Retina (tissue), 1 donor: ENCODE data around the gene PEX11B.
"Not testable (repeated sequence)": the region's sequence is repeated elsewhere in the genome, so short reads cannot be mapped to it uniquely, and the experiment has no call there.

Source experiments
- DNase-seq: peaks from one replicate; pipeline ENCODE4 v3.0.0-alpha.2; 2016

The PEX11B gene

DNA sequence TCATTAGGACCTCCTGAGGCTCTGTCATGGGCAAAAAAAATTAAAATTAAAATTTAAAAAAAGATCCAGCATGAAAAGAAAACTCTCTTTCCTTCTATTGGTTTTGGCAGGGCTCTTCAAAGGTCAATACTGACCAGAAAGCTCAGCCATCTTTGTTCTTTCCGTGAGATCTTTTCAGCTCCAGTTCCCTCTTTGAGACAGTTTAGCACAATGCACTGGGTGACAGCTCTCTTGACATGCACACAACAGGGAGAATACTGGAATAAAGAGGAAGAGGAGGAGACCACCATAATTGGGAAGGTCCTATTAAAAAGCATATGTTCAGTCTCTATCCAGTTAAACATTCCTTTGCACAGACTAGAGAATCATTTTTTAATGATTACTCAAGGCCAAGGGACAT, 33.0 kb upstream of the PEX11B start:
- DNase-seq, result peak; percentile 62

DNA sequence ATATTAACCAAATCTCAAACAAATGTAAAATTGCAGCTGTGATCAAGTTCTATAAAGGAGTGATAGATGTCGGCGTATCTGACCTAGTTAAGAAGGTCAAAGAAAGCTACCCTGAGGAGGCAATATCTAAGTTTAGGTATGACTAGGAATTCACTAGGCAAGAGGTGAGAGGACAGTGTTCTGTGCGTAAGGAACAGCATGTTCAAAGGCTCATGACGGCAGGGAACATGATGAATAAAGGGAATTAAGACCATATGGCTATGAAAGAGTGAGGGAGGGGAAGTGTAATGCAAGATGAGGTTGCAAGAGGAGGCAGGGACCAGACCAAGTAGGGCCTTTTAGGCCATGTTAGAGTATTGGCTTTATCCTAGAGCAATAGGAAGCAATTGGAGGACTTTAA, 30.7 kb upstream of the PEX11B start:
- no peak for DNase-seq

DNA sequence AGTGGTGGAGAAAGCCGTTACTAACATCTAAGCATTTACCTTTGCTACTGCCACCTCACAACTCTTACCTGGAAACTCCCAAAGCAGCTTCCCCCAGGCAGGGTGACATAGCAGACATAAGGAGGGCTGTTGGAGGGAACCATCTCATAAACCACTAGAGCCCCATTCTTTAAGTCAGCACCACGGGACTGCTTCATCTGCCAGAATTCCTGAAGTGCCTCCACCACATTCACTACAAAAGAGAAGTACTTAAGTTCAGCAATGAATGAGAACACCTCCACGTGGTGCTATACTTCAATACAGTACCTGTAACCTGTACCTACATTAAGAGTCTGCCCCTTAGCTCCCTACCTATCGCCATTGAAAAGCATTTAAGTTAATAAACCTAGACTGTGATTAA, 29.0 kb upstream of the PEX11B start:
- no peak for DNase-seq

DNA sequence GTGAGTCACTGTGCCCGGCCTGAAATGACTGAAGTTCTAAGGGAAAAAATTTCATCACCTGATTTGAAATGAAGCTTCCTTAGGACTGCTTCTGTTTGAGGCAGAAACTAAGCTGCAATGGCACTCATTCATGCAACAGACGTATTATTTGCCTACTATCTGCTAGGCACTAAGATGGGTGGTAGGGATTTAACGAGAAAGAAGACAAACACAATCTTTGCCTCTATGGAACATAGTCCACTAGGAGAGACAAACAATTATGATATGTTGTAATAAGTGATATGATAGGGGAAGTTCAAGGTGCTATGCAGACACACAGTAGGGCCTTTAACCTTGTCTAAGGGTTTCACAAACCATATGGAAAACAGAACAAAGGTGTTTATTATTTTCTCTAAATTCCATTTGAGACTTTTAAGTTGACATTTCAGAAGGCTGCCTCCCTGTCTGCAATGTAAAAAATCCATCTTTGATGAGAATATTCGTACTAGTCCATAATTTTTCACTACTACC, 28.0 kb upstream of the PEX11B start:
- no peak for DNase-seq

DNA sequence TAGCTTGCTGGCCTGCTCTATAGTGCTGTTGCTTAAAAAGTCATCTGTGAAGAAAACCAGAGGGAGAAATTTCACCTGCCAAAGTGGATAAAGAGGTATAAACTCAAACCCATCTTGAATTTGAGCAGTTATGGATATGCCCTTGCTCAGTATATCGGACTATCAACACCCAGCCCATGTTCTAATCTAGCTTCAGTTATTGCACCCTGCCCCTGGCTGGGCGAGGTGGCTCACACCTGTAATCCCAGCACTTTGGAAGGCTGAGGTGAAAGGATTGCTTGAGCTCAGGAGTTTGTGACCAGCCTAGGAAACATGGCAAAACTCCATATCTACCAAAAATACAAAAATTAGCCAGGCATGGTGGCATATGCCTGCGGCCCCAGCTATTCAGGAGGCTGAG, 26.0 kb upstream of the PEX11B start:
- DNase-seq, result no peak

DNA sequence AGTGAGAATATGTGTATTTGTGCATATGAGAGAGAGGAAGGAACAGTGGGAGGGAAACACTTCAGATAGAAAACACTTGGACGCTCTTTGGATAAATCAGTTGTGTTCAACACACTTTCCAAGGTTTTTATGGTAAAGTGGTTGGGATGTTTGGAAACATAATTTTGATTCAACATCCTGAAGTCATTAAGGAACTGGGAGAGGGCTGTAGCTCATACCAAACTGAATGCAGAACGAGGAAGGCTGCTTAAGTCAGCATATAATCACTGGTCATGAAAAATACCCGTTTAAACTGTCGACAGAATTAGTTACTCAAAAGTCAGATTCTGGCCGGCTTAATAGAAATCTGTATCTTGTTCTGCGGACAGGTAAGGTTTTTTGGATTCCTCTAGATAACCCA, 24.4 kb upstream of the PEX11B start:
- no peak for DNase-seq

DNA sequence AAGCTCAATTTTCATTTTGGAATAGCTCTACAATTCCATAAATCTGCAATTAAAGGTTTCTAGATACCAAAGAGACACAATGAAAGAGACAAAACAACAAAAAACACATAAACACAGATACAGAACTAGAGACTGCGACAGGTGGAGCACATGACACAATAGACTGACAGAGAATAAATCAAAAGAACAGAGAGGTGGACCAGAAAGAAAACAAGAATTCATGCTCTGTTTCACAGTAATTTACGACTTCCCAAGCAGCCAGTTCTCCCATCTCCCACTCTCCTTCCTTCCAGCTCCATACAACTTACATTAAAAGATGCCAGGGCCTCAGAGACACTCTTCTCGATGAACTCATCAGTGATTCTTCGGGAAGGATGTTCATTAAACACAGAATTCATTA, 23.9 kb upstream of the PEX11B start:
- DNase-seq, result no peak

DNA sequence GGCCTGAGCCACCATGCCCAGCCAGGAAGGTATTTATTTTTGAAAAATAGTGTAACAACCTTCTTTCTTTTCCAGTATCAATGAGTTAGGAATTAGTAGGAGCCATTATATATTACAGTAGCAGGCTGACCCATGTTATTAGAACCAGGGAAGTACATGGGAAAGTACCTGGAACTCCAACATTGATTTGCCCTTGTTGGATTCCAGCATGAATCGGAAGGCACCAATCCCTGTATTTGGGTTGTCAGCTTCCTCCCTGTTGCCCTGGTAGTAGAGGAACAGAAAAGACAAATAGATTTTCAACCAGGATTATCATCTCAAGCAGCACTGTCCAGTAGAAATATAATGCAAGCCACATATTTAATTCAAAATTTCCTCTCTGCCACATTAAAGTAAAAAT, 18.9 kb upstream of the PEX11B start:
- DNase-seq, result no peak

DNA sequence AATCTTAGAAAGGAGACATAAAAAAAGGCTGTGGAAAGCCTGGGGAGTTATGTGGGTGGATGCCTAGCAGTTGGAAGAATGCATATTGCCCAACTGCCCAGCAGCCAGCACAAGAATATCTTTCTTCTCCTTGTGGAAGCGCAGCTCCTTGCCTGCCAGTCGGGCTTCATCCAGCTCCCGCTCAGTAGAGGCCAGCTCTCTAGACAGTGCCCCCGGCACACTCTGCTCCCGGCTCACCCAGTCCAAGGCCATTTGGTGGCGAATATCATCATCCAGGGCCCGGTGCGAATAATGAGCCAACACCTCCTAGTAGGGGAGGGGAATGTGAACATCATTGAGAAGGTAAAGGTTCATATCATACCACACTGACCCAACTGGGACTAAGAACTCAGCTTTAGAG, 17.7 kb upstream of the PEX11B start:
- no peak for DNase-seq

DNA sequence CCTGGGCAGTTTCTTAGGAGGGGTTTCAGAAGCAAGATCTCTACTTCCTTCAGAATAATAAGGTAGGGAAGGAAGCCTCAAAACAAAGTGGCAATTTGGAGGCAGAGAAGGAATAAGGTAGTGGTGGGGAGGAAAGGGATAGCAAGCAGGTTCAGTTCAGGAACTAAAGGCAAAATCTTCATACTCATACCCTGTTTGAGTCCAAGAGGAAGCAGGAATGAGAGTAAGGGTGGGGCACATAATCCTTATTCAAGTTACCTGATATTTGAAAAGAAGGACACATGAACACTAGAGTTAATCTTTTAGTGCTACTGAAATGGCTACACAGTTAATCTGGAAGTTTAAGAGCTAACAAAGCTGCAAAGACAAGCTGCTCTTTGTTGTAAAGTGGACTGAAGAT, 17.2 kb upstream of the PEX11B start:
- DNase-seq, result no peak

DNA sequence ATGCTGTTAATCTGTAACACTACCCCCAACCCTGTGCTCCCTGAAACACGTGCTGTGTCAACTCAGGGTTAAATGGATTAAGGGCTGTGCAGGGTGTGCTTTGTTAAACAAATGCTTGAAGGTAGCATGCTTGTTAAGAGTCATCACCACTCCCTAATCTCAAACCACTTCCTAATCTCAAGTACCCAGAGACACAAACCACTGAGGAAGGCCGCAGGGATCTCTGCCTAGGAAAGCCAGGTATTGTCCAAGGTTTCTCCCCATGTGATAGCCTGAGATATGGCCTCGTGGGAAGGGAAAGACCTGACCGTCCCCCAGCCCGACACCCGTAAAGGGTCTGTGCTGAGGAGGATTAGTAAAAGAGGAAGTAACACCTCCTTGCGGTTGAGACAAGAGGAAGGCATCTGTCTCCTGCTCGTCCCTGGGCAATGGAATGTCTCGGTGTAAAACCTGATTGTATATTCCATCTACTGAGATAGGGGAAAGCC, 14.0 kb upstream of the PEX11B start:
- not testable (repeated sequence) for DNase-seq

DNA sequence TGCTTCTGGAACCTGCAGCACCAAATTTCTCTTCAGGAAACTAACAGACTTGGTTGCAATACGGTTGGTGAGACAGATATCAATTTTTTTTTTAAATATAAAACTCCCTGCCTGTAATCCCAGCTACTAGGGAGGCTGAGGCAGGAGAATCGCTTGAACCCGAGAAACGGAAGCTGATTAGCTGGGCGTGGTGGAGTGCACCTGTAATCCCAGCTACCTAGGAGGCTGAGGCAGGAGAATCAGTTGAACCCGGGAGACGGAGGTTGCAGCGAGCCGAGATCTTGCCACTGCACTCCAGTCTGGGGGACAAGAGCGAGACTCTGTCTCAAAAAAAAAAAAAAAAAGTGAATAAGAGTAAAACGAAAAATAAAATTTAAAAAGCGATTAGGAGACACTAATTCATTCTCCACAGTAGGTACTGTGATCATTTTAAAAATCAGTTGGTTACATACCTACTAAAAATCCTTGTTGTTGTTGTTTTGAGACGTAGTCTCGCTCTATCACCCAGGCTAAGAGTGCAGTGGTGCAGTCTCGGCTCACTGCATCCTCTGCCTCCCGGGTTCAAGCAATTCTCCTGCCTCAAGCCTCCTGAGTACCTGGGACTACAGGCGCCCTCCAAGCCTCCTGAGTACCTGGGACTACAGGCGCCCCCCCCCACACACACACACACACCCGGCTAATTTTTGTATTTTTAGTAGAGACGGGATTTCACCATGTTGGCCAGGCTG, 9.6 kb upstream of the PEX11B start:
- no peak for DNase-seq

DNA sequence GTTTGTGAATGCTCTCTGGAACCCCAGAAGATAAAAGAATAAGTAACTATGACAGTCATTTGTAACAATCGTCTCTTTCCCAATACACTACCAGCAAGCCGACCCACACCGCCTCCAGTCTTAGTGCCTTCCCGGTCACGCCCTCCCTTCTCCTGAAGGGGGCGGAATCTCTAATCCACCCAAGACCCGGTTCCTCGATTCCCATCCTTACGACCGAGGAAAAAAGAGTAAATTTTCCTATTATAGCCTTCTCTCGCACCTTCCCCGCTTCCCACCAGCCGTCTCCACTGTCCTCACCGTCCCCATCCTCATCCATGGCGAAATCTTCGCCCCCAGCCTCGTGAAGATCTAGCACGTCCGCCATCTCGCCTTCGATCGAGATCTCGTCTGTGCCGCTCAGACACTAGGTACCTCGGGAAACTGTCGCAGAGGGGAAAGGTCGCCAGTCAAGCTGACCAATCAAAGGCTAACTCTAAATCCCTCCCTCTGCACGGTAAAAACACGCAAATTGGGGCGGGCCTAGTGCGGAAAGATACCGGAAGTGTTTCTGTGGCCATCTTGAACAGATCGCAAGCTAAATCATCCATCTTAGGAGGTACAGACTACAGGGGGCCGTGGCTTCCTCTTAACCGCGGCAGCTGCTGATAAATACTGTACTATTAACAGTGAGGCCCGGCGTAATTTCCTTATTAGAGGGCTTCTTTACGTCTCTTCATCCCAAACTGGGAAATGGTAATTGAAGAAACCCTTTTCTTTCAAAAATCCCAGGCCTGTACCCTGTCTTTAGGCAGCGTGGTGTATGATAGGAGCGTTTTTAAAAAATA, 8.8 kb upstream of the PEX11B start, which contains the start of gene RBM8A:
RBM8A (minus strand) TSS at position 422 of the 824 bp plus-strand sequence; CDS start at position 364, 58 bp downstream.
- DNase-seq, result peak; percentile 97

DNA sequence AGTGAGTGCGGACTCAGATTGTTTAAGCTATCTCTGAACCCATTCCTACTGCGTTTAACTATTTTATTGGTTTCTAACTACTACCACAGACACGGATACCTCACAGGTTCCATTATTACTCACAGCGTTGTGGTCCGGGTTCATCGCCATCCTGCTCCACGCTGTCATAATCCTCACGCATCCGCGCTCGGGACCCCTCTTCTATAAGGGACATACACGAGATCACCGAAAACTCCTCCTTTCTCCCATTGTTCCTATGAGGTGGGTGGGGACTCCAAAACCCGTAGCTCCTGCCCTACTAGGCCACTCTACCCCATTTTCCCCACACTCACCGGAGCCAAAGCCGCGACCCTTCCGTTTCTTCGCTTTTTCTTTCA, 8.2 kb upstream of the PEX11B start:
- DNase-seq, result peak; percentile 23

DNA sequence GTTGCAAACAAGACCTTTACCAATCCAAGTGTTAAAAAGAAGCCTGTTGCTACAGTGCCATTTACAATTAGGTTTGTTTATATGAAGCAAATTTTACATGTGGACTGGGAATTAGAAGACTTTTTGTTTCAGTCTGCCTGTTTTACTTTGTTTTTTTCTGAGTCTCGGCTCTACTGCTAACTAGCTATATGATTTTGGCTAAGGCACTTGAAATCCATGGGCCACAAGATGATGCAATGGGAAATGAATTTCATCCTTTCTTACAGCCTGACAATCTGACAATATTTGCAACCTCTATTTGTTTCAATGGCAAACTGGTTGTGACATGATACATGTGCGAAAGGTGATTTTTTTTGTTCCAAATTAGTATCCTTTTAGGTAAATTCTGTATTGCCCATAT, 3.7 kb upstream of the PEX11B start:
- DNase-seq, result no peak

DNA sequence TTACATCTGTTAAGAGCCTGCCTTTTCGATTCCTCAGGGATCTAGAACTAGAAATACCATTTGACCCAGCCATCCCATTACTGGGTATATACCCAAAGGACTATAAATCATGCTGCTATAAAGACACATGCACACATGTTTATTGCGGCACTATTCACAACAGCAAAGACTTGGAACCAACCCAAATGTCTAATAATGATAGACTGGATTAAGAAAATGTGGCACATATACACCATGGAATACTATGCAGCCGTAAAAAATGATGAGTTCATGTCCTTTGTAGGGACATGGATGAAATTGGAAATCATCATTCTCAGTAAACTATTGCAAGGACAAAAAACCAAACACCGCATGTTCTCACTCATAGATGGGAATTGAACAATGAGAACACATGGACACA, 1.8 kb upstream of the PEX11B start:
- DNase-seq, result not testable (repeated sequence)

DNA sequence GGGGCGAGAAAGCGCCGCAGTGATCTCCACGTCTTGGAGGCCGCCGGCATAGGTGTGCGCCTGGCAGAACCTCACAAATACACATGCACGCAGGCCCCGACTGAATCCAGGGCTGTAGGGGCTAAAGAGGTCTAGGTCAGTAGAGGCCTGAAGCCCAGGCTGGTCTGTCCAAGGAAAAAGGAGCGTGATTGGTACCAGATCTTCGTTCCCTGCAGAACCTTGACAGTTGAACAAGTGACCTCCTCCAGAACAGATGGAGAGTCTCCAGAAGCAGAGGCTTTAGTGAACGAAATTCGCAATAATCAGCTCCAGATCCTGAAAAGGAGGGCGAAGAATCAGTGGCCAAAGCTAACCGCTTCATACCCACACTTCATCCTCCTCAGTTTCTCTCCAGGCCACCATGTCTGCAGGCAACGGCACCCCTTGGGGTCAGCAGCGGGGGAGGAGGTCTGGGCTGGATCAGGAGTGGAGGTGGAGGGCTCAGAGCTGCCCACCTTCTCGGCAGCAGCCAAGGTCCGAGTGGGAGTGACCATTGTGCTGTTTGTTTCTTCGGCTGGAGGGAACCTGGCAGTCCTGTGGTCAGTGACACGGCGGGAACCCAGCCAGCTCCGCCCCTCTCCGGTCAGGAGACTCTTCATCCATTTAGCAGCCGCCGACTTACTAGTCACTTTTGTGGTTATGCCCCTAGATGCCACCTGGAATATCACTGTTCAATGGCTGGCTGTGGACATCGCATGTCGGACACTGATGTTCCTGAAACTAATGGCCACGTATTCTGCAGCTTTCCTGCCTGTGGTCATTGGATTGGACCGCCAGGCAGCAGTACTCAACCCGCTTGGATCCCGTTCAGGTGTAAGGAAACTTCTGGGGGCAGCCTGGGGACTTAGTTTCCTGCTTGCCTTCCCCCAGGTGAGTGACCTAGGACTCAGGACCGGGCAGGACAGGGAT, 749 bp upstream of the PEX11B start:
- no peak for DNase-seq

DNA sequence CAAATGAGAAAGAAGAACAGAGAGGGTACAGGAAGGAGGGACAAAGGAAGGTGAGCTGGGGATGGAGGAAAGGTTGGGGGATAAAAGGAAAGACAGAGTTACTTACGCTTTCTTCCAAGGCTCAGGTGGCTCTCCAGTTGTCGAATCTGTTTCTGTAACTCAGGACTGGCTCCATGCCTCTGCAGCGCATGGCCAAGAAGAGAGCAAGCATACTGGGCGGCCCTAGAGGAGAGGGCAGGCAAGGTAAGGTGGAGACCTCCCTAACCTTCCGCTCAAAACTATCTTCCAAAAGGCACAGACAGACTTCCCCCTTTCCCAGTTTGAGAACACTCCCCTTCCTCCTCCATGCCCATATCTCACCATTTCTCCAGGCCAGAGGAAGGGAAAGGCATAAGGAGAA, 922 bp downstream of the PEX11B start:
- no peak for DNase-seq

DNA sequence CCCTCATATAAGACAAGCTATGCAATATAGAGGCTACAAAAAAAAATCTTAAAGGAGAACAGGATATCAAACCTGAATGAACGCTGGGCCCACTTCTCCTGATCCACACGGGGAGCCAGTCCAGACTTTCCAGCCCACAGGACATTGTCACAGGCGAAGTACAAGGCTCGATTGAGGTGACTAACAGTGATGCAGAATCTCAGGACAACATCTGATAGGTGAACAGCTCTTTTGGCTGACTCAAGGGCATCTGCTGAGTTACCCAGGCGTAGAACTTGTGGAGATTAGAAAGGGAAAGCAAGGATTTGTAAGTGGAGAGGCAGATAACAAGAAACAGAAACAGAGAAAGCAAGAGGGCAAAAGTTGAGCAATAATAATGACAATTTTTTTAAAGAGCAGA, 1.8 kb downstream of the PEX11B start:
- no peak for DNase-seq

DNA sequence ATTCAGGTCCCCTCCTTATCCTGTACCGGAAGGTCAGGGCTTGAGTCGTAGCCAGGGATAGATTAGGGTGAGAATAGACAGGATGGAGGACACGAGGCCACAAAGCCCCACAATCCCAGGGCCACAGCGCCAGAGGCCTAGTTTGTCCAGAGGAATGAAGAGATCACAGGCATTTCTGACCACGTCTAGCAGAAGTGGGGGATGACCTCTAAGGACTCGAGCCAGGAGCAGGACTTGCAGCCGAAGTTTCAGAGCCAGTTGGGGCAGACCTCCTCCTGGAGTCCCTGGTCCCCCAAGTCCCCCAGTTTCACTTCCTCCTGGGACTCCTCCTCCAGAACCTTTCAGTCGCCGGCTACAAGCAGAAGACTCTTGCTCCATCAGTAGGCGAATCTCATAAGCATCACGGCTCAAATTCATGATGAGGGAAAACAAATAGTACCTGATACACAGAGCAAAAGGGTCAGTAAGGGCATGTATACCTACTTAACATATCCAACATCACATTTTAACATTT, 6.3 kb downstream of the PEX11B start:
- no peak for DNase-seq

DNA sequence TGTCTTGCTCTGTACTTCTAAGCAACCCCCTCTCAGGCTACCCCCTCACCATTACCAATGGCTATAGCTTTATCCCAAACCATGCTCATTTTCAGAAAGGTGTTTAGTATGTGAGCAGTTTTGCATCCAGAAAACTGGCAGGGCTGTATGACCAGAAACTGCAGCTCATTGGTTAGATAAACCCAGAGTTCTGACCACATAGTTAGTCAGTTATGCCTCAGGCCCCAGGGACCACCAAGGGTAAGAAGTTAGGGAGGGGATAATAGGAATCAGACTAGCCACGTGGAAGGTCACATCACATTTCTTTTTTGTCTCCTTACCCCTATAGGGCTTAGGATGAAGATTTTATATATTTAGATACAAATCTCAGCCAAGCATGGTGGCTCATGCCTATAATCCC, 9.9 kb downstream of the PEX11B start:
- DNase-seq, result no peak

DNA sequence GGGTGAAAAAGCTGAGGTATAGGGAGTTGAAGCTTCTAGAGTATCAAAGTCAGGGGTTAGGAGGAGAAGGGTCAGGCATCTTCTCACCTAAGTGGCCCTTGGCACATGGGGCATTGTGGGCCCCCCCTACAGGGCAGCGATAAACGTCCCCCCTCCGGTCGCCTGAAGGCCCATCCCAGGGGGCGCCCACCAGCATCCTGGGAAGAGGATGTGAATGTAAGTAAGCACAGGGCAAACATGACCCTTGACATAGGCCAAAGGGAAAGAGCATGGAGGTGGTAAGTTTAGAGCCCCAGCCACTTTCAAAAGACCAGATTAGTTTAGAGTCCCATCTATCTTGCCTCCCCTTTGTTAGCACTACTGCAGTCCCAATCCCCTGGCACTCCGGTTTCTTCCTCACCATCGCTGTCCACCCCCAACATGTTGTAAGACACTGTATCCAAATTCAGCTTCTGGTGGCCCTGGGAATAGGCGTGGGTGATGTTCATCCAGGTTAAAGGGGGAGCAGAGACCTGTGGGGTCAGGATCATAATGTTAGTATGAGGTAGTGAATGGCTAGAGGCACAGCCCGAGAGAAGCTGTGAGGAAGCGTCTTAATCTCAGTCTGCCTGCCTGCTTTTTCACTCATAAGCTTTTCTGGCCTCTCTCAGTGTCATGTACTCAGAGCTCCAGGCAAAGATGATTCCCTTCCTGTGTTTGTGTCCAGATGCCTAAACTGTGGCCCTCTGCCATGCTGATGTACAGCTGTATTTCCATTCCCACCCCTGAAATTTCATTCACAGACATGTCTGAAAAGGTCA, 11.4 kb downstream of the PEX11B start:
- no peak for DNase-seq
